Mesodermal cell (in vitro differentiated cells): ENCODE results near the gene MAEA.

Experiments used
- H3K27ac ChIP-seq: 2 replicates; pipeline ENCODE4 v1.7.0; 2013; ENCODE audit warnings: mild to moderate bottlenecking, low read depth, low read length, moderate library complexity; ENCODE audit not compliant: severe bottlenecking
- H3K36me3 ChIP-seq: 2 replicates; pipeline ENCODE4 v1.7.1; 2013; ENCODE audit warnings: mild to moderate bottlenecking, low read length, moderate library complexity; ENCODE audit not compliant: control insufficient read depth, insufficient read depth
- H3K4me1 ChIP-seq: one replicate; pipeline ENCODE4 v1.7.1; 2013; ENCODE audit warnings: mild to moderate bottlenecking, low read length; ENCODE audit not compliant: insufficient read depth, control insufficient read depth, poor library complexity, severe bottlenecking
- H3K4me3 ChIP-seq: 2 replicates; pipeline ENCODE4 v1.7.0; 2013; ENCODE audit warnings: low read length, control low read depth, mild to moderate bottlenecking; ENCODE audit not compliant: insufficient read depth, poor library complexity, severe bottlenecking; ENCODE audit errors: extremely low read depth
- H3K9me3 ChIP-seq: 2 replicates; pipeline ENCODE4 v1.7.1; 2013; ENCODE audit warnings: mild to moderate bottlenecking, low read length, moderate library complexity; ENCODE audit not compliant: control insufficient read depth
- WGBS, 2 experiments: methylation state at CpG; one replicate each; pipeline ENCODE4 v1.1.5; 2013; ENCODE audit warnings: missing lambda C conversion rate in 2 of 2; ENCODE audit not compliant: insufficient coverage in 2 of 2; 5-methylcytosine and 5-hydroxymethylcytosine counted together

MAEA gene

DNA sequence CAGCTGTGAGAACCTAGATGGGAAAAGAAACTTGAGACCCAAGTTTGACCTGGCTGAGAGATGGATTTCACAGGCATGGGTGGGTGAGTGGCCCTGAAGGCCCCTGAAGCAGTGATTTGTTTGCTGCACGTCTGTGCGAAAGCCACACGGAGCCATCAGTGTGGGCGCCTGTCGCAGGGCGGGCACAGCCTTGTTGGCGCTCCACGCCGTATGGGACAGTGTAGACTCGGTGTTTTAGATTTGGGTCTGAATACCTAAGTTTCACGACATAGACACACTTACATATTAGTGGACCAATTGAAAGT, 35.4 kb downstream of the MAEA start:
- WGBS, 2 experiments: 93 to 100% methylated on average over 1 to 6 of the region's 11 CpGs
- H3K27ac ChIP-seq: peak overlapping the region; percentile 96
- H3K9me3 ChIP-seq: no peaks in the 10 kb centered on the region
- peaks cover 22% of the 10 kb centered on the region for H3K4me1 ChIP-seq
- no peak overlapping the region for H3K4me3 ChIP-seq
- peaks cover 84% of the 10 kb centered on the region for H3K36me3 ChIP-seq

DNA sequence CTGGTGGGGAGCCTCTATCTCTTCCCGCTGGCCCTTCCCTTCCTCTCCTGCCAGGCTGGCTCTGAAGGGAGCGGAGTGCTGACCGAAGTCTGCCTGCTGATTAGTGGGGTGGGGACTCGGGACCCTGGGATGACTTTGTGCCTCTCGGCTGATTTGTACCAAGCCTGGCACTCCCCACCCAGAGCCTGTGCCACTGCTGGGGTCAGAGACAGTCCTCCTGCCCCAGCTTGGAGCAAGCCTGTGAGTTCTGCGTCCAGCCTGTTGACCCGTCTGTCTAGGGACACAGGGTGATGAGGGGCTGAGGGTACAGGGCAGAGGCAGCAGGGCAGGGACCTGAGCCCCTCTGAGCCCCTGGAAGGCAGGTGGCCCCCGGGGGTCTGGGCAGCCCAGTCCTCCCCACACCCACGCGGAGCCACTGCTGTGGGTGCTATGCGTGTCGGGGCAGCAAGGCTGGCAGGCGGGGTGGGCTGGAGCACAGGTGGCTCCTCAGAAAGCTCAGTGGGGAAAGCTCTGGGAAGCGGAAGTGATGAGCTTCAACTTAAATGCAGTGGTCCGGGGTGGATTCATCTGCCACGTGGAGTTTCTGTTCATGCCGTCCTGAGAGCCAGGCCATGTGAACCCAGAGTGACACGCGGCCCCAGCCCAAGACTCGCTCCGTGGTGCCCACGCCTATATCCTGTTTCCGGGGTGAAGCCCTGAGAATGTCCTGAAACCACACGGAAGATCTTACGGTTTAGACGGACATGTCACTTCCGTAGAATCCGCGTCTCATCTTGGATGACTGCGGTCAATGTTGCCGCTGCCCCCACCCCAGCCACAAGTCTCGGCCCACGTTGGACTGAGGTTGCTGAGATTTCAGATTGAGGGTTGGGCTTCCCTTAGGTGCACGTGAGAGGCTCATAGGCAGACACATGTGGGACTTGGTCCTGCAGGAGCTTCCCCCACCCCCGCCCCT, 36.3 kb downstream of the MAEA start:
- Histone ChIP-seq H3K4me3 (no peak overlapping the region), H3K9me3 (no peaks in the 10 kb centered on the region), H3K36me3 (peaks cover 84% of the 10 kb centered on the region), H3K4me1 (peaks cover 22% of the 10 kb centered on the region), H3K27ac (no peak overlapping the region)
- WGBS, 2 experiments: 93 to 94% methylated on average over 26 to 30 of the region's 35 CpGs

DNA sequence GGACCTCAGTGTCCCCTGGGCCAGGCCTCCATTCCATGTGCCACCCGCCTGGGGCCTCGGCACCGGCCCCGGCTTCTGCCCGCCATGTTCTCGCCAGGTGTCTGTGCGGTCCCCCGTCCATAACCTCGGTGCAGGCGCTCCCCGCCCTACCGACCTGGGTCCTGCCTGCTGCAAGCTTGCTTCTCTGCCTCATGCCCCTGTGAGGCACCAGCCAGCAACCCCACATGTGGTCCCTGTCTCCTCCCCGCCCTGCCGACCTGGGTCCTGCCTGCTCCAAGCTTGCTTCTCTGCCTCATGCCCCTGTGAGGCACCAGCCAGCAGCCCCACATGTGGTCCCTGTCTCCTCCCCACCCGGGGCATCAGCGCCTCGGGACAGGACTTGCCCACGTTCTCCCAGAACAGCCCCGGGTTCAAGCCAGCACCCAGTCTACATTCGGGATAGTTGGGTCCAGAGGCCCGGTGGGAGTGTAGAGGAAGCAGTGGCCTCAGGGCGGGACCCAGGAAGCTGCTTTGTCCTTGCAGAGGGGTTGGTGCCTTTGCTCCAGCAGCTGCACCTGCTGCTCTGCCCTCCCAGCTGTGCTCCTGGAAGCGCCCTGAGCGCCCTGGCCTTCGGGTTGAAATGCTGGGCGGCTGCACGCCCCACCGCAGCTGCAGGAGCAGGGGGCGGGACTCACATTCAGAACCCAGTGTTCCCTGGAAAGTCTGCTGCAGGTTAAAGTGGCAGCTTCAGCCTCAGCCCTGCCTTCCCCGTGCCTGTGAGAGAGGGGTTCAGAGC, 37.2 kb downstream of the MAEA start:
- H3K4me1 ChIP-seq: peaks cover 22% of the 10 kb centered on the region
- H3K36me3 ChIP-seq: peaks cover 84% of the 10 kb centered on the region
- no peak overlapping the region for H3K27ac ChIP-seq
- WGBS, 2 experiments: 95 to 96% methylated on average over 26 to 30 of the region's 30 CpGs
- no peak overlapping the region for H3K4me3 ChIP-seq
- no peaks in the 10 kb centered on the region for H3K9me3 ChIP-seq

DNA sequence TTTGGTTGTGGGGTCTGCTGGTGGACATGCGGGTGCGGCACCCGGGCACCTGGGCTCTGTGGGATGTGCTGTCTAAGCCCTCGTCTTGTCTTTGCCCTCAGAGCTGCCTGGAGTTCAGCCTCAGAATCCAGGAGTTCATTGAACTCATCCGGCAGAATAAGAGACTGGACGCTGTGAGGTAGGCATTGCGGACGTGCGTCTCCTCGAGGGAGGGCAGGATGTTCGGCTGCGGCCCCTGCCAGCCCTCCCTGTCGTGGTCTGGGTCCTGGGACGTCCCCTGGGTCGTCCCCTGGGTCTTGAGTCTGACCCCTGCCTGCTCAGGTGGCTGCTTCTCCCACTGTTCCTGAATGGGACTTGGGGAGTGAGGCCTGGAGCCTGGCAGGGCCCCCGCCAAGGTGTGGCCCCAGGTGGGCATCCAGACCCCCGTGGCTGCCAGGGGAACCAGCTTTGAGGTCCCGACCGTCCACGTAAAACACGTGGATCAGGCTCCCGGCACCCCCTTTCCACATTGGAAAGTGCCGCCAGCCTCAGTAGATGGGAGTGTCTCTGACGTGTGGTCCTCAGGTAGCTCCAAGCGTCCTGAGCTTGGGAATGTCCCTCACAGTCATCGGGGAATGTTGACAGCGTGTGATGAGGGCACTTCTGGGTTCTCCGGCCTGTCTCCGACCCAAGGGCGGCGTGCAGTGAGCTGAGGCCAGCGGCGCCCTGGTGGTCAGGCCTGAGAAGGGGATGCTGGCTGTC, 38.0 kb downstream of the MAEA start:
- Histone ChIP-seq H3K4me3 (no peak overlapping the region), H3K9me3 (no peaks in the 10 kb centered on the region), H3K4me1 (peaks cover 16% of the 10 kb centered on the region), H3K36me3 (peaks cover 84% of the 10 kb centered on the region), H3K27ac (no peak overlapping the region)
- WGBS, 2 experiments: 92 to 95% methylated on average over 27 to 31 of the region's 33 CpGs

DNA sequence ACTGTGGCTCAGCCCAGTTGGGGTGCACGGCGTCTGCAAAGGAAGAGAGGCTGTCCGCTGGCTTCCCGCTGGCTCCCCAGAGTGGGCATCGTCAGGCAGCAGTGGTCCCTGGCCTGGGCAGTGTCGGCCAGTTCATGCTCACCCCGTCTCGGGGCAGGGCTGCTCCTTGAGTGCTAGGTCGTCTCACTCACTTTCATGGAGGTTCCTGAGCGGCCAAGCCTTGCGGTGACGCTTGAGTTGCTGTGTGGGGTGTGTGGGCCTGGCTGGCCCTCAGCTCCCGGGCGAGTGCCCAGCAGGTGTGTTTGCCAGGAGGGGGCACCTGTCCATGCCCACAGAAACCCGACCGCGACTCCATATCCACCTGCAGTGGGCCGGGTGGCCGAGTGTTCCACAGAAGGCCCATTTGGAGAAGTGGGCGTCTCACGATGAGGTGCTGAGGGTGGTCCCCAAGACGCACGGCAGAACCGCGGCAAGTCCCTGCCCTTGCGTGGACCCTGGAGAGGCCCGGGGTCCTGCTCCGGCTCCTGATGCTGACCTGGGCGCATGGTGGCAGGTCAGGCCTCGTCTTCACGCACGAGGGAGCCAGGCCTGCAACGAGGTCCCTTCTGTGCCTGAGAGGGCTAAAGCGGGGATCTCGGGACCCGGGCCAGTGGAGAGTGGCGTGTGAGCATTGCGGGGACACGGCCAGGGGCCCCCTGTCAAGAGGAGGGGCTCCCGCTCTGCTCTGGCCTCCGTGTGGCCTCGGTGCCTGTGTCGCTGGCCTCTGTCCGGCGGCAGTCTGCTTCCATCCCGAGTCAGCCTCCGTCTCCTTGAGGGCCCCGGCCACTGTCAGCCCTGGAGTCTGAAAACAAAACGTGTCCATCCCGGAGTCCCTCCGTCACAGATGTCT, 38.8 kb downstream of the MAEA start:
- WGBS, 2 experiments: 96 to 97% methylated on average over 43 to 50 of the region's 51 CpGs
- peaks cover 8% of the 10 kb centered on the region for H3K4me1 ChIP-seq
- peaks cover 84% of the 10 kb centered on the region for H3K36me3 ChIP-seq
- no peak overlapping the region for H3K4me3 ChIP-seq
- H3K9me3 ChIP-seq: no peaks in the 10 kb centered on the region
- H3K27ac ChIP-seq: no peak overlapping the region

DNA sequence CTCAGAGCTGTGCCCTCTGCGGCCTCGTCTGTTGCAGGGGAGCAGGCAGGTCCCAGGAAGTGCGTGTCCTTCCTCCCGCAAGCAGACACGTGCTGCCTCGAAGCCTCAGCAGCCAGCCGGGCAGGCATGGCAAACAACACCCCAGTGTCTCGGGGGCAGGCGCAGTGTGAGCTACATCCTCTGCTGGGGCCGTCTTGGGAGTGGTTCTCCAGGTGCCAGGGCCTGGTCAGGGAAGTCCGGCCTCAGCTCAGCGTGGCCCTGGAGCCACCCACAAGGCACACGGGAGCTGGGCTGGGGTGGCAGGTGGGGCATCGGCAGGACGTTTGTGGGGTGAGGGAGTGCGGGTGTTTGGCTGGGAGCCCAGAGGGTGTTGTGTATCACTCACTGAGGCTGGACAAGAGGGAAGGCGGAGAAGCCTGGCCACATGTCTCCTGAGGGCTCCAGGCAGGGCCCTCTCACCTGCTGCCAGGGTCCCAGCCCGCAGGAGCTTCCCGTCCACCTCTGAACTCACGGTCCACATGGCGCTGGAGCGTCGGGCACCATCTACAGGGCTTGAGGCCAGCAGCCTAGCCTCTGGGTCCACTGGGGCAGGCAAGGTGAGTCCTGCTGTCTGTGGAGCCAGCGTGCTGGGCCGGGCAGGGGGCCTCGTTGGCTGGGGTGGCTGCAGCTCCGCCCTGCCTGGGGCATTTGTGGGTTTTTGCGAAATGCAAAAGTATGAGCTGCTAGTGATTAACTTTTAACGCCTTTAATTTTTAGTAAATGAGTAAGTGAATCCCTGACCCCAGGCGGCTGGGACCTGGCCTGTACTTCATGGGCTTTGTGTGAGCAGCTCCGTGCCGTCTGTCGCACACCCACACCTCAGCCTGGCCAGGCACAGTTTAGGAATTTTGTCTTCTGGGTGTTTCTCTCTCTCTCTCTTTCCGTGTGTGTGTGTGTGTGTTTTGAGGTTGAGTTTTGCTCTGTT, 40.0 kb downstream of the MAEA start:
- Histone ChIP-seq H3K4me1 (peaks cover 6% of the 10 kb centered on the region), H3K9me3 (no peaks in the 10 kb centered on the region), H3K36me3 (peaks cover 87% of the 10 kb centered on the region)

DNA sequence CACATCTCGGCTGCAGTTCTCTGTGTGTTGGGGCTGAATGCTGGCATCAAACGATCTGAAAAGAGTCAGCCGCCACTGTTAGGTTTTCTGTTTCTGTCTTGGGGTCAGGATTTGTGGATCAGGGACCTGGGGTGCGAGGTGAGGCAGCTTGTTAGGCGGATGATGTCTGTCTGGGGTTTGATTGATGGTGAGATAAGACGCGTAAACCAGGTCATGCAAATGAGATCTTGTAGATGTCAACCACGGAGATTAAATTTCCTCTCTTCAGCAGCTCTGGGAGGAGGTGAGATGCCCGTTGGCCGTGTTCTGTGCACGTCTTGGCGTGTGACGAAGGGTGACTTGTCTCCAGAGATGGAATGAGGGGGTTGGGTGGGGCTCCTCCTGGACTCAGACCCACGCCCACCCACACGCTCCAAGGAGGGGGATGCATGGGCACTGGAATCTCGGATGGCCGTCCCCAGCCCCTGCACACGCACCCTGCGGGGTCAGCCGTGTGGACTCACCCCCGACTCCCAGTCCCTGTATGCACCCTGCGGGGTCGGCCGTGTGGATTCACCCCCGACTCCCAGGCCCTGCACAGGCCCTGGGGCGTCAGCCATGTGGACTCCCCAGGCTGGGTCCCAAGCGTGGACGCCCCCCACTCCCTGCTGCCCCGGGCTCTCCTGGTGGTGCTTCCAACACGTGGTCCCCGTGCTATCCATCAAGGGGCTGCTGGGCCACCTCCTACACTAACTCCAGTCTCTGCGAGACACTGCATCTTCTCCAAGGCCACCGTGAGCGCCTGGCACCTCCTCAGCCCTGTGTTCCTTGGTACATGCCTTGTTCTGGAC, 41.3 kb downstream of the MAEA start:
- Histone ChIP-seq H3K27ac (no peak overlapping the region), H3K9me3 (no peaks in the 10 kb centered on the region), H3K36me3 (peaks cover 81% of the 10 kb centered on the region), H3K4me3 (no peak overlapping the region), H3K4me1 (no peaks in the 10 kb centered on the region)
- 93 to 94% methylated on average over 29 to 33 of the region's 34 CpGs for WGBS, 2 experiments

More for the DNA sequence above, 40.0 kb downstream of the MAEA start:
- H3K4me3 ChIP-seq: no peak overlapping the region
- WGBS, 2 experiments: 94 to 96% methylated on average over 23 to 30 of the region's 34 CpGs
- H3K27ac ChIP-seq: no peak overlapping the region

DNA sequence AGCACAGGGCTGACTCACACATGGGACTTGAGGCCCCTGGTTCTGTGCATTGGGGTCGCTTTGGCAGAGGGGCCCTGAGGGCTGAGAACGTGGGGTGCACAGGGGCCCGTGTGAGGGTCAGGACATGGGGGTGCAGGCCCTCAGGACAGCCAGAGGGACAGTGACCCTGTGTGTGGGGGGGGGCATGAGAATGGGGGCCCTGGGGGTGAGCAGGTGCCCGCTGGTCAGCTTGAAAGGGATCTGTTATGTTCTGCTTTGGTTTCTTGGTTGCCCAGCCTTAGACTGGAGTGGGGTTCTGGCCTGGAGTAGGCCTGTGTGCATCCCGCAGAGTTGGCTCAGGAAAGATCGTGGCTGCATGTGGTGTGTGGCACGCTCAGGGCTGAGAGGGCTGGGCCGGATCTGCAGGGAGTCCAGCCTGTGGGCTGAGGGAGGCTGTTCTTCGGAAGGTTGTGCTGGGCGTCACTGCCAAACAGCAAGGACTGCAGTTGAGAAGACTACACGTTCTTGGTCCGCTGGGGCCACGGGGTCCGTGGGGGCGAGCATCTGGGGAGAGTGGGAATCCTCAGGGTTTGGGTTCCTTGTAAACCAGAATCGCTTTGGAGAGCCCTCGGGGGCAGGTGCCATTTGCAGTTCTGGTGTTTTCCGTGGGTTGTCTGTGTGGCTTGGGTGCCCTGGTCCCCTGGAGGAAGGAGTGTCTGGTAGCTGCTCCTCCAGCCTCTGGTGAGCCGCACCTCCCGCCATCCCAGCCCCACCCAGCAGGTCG, 42.1 kb downstream of the MAEA start:
- Histone ChIP-seq H3K36me3 (peaks cover 81% of the 10 kb centered on the region), H3K4me1 (peaks cover under 1% of the 10 kb centered on the region), H3K27ac (no peak overlapping the region), H3K4me3 (no peak overlapping the region), H3K9me3 (no peaks in the 10 kb centered on the region)
- WGBS, 2 experiments: 96 to 98% methylated on average over 16 to 18 of the region's 21 CpGs
